Central memory CD8-positive, alpha-beta T cell (primary cell): Measurements from ENCODE around the gene PIK3R2.

Experiments used
- ATAC-seq: fragments of 150-1000 bp; cut with Tn5 transposase; replicated peaks from 2 replicates; pipeline ENCODE4 v1.10.0; 2022; ENCODE audit warnings: mild to moderate bottlenecking, moderate FRiP score, moderate number of reproducible peaks; ENCODE audit not compliant: poor library complexity, severe bottlenecking; ENCODE audit errors: extremely low read depth
- DNase-seq, 2 donors: peaks; one replicate each; pipeline ENCODE4 v3.0.0; 2021; ENCODE audit warnings: low spot score in 2 of 2
- H3K27ac Mint-ChIP-seq: one replicate; pipeline ENCODE4 v1.8.0; 2022; ENCODE audit warnings: low read depth, mild to moderate bottlenecking, moderate library complexity, mixed read lengths
- H3K27me3 Mint-ChIP-seq: one replicate; pipeline ENCODE4 v1.8.0; 2022; ENCODE audit warnings: mixed read lengths
- H3K36me3 Mint-ChIP-seq: one replicate; pipeline ENCODE4 v1.8.0; 2022; ENCODE audit warnings: mild to moderate bottlenecking, moderate library complexity, mixed read lengths; ENCODE audit not compliant: insufficient read depth
- H3K4me1 Mint-ChIP-seq: one replicate; pipeline ENCODE4 v1.8.0; 2022; ENCODE audit warnings: mixed read lengths
- H3K4me3 Mint-ChIP-seq: one replicate; pipeline ENCODE4 v1.8.0; 2022; ENCODE audit warnings: mild to moderate bottlenecking, moderate library complexity, mixed read lengths
- H3K9me3 Mint-ChIP-seq: one replicate; pipeline ENCODE4 v1.8.0; 2022; ENCODE audit warnings: mixed read lengths

PIK3R2 gene

DNA sequence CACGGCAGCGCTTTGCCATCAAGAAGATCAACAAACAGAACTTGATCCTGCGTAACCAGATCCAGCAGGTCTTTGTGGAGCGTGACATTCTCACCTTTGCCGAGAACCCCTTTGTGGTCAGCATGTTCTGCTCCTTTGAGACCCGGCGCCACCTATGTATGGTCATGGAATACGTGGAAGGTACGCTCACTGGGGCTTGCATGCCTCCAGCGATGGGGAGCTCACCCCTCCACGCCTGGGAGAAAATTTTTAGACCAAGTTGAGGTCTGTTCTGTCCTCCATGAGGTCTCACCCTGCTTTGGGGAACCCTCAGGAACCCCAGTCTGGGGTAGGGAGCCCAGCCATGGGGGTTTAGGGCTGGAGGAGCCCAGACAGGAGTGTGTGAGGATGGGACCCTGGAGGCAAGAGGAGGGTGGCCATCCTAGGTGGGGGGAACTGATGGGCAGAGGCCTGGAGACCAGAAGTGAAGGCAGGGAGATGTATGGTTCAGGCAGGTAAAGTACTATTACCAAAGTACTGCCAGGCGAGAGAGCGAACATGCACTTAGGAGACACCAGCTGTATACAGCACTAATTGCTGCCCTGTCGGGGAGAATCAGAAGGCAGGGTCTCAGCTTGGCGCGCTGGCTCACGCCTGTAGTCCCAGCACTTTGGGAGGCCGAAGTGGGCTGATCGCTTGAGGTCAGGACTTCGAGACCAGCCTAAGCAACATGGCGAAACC, 22.3 kb upstream of the PIK3R2 start:
- ATAC-seq: no peak
- H3K27ac Mint-ChIP-seq: no peak overlapping the region
- DNase-seq: no peak
- no peaks in the 10 kb centered on the region for H3K9me3 Mint-ChIP-seq
- H3K27me3 Mint-ChIP-seq: no peaks in the 10 kb centered on the region
- H3K36me3 Mint-ChIP-seq: peaks cover 51% of the 10 kb centered on the region
- peaks cover 14% of the 10 kb centered on the region for H3K4me1 Mint-ChIP-seq
- no peak overlapping the region for H3K4me3 Mint-ChIP-seq

DNA sequence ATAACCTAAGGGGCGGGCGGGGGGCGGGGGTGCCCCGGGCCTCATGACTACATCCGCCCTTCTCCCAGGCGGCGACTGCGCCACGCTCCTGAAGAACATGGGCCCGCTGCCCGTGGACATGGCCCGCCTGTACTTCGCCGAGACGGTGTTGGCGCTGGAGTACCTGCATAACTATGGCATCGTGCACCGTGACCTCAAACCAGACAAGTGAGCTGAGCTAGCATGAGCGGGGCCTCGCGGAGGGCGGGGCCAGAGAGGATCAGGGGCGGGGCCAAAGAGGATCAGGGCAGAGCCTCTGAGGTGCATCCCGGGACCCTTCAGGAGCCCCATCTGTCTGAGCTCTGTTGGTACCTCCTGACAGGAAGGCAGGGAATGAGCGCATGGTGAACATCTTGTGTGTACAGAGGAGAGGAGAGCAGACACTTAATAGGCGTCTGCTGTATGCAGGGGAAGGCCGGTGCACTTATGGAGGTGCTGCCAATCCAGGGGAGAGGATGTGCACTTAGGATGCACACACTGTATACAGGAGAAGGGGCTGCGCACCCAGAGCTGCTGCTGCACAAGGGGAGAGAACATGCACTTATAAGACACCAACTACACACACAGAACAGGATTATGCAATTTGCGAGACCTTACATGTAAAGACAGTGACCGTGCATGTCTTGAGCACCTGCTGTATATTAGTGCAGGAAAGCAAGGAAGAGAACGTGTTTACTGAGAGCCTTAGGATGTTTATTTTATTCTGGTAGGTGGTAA, 20.9 kb upstream of the PIK3R2 start:
- no peaks in the 10 kb centered on the region for H3K27me3 Mint-ChIP-seq
- H3K36me3 Mint-ChIP-seq: peaks cover 53% of the 10 kb centered on the region
- H3K4me1 Mint-ChIP-seq: peaks cover 9% of the 10 kb centered on the region
- DNase-seq (no peak), ATAC-seq (no peak)
- H3K9me3 Mint-ChIP-seq: no peaks in the 10 kb centered on the region
- H3K4me3 Mint-ChIP-seq: no peak overlapping the region
- no peak overlapping the region for H3K27ac Mint-ChIP-seq

DNA sequence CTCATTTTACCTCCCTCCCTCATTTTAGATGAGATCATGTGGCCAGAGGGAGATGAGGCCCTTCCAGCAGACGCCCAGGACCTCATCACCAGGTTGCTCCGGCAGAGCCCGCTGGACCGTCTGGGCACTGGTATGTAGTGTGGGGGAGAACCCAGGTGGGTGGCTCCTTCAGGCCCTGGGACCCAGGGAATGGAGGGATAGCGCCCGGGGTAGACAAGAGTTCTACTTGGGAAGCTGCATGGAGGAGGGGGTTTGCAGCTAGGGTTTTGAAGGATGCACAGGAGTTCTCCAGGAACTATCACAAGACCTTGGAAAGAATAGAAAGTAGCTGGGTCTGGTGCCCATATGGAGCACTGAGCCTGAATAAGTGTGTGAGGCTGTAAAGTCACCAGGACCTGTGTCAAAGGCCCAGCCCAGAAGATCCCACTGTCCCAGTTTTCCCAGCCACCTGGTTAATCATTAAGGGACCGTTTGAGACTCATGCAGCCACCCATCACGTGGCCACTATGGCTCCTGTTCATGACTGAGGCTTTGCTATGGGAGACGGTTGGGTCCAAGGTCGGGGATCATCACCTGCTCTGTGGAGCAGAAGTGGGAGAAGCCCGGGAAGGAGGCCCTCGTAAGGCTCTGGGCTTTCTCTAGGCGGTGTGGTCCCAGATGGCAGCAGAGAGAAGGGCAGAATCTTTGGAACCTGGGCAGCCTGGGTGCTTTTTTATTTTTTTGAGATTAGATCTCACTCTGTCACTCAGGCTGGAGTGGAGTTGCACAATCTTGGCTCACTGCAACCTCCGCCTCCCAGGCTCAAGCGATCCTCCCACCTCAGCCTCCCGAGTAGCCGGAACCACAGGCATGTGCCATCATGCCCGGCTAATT, 17.0 kb upstream of the PIK3R2 start:
- no peak overlapping the region for H3K27ac Mint-ChIP-seq
- no peaks in the 10 kb centered on the region for H3K27me3 Mint-ChIP-seq
- peaks cover 53% of the 10 kb centered on the region for H3K36me3 Mint-ChIP-seq
- no peak overlapping the region for H3K4me3 Mint-ChIP-seq
- ATAC-seq (no peak), DNase-seq (no peak)
- H3K4me1 Mint-ChIP-seq: no peaks in the 10 kb centered on the region
- H3K9me3 Mint-ChIP-seq: no peaks in the 10 kb centered on the region

DNA sequence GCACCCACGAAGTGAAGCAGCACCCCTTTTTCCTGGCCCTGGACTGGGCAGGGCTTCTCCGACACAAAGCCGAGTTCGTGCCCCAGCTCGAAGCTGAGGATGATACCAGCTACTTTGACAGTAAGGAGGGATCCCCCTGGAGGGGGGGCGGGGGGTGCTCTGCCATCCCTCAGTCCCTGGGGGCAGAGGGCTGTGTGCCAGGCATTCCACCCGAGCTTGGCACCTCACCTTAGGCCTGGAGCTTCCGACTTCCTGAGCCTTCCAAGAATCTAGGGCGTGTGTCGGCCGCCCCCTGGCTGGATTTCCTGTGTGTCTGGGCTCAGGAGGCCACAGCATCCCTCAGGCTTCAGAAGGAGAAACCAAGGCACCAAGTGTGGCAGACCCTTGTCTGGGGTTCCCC, 15.7 kb upstream of the PIK3R2 start:
- H3K27ac Mint-ChIP-seq: no peak overlapping the region
- no peaks in the 10 kb centered on the region for H3K4me1 Mint-ChIP-seq
- no peak overlapping the region for H3K4me3 Mint-ChIP-seq
- H3K27me3 Mint-ChIP-seq: no peaks in the 10 kb centered on the region
- H3K9me3 Mint-ChIP-seq: no peaks in the 10 kb centered on the region
- ATAC-seq (no peak), DNase-seq (no peak)
- H3K36me3 Mint-ChIP-seq: peaks cover 58% of the 10 kb centered on the region

DNA sequence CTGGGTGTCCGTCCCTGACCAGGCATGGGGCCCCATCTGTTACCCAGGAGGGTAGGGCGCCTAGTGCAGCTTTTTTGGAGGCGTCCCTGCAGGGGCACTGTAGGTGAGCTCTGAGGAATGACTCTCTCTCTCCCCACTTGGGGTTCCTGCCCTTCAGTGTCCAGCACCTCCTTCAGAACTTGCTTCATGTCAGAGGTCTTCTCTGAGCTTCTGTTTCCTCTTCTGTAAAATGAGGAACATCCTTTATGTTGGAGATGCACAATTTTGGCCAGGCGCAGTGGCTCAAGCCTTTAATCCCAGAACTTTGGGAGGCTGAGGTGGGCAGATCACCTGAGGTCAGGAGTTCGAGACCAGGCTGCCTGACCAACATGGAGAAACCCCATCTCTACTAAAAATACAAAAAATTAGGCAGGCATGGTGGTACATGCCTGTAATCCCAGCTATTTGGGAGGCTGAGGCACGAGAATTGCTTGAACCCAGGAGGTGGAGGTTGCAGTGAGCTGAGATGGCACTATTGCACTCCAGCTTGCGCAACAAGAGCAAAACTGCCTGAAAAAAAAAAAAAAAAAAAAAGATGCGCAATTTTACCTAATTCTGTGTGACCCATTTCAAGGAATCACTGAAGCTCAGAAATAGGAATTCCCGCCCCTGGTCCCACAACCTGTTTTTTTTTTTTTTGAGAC, 15.2 kb upstream of the PIK3R2 start:
- ATAC-seq (no peak), DNase-seq (no peak)
- H3K27me3 Mint-ChIP-seq: no peaks in the 10 kb centered on the region
- no peak overlapping the region for H3K27ac Mint-ChIP-seq
- no peaks in the 10 kb centered on the region for H3K4me1 Mint-ChIP-seq
- peaks cover 56% of the 10 kb centered on the region for H3K36me3 Mint-ChIP-seq
- H3K4me3 Mint-ChIP-seq: no peak overlapping the region
- no peaks in the 10 kb centered on the region for H3K9me3 Mint-ChIP-seq

- H3K4me1 Mint-ChIP-seq: no peaks in the 10 kb centered on the region
- no peaks in the 10 kb centered on the region for H3K9me3 Mint-ChIP-seq
- H3K27ac Mint-ChIP-seq: no peak overlapping the region
- DNase-seq (no peak), ATAC-seq (no peak)
- no peaks in the 10 kb centered on the region for H3K27me3 Mint-ChIP-seq
- H3K4me3 Mint-ChIP-seq: no peak overlapping the region
- peaks cover 55% of the 10 kb centered on the region for H3K36me3 Mint-ChIP-seq
Measured at GRCh38 chr19:18140473-18140872, 12.5 kb upstream of the PIK3R2 start.

DNA sequence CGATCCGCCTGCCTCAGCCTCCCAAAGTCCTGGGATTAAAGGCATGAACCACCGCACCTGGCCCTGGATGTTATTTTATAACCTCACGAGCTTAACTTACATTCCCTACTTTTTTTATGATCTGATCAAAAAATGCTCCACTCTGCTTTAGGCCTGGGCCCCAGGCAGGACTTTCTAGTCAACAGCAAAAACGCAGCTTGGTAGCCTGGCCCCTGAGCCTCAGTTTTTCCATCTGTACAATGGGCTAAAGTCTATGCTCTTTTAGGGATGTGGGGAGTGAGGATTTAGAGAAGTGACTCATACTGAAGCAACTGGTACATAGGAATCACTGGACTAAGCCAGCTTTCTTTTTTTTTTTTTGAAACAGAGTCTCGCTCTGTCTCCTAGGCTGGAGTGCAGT, 11.9 kb upstream of the PIK3R2 start:
- peaks cover 59% of the 10 kb centered on the region for H3K36me3 Mint-ChIP-seq
- H3K27me3 Mint-ChIP-seq: no peaks in the 10 kb centered on the region
- DNase-seq (no peak), ATAC-seq (no peak)
- no peak overlapping the region for H3K27ac Mint-ChIP-seq
- no peaks in the 10 kb centered on the region for H3K9me3 Mint-ChIP-seq
- H3K4me3 Mint-ChIP-seq: no peak overlapping the region
- no peaks in the 10 kb centered on the region for H3K4me1 Mint-ChIP-seq

- peaks cover 8% of the 10 kb centered on the region for H3K4me1 Mint-ChIP-seq
- no peaks in the 10 kb centered on the region for H3K9me3 Mint-ChIP-seq
- ATAC-seq: no peak
- H3K4me3 Mint-ChIP-seq: no peak overlapping the region
- DNase-seq: no peak
- H3K27me3 Mint-ChIP-seq: no peaks in the 10 kb centered on the region
- H3K36me3 Mint-ChIP-seq: peaks cover 58% of the 10 kb centered on the region
- H3K27ac Mint-ChIP-seq: no peak overlapping the region
Measured at GRCh38 chr19:18143902-18144301, 9.1 kb upstream of the PIK3R2 start.

DNA sequence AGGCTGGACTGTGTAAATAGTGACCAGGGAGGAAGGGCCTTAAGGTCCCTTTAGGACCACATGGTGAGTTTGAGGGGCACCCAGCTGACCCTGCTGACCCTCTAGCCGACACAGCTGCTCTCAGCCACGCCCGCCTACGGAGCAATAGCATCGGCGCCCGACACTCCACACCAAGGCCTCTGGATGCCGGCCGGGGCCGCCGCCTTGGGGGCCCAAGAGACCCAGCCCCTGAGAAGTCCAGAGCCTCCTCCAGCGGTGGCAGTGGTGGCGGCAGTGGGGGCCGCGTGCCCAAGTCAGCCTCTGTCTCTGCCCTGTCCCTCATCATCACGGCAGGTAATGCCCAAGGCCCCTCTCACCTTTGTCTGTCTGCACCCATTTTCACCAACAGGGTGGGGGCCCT, 8.6 kb upstream of the PIK3R2 start:
- H3K4me3 Mint-ChIP-seq: no peak overlapping the region
- H3K27me3 Mint-ChIP-seq: no peaks in the 10 kb centered on the region
- no peaks in the 10 kb centered on the region for H3K9me3 Mint-ChIP-seq
- peaks cover 54% of the 10 kb centered on the region for H3K36me3 Mint-ChIP-seq
- H3K27ac Mint-ChIP-seq: no peak overlapping the region
- H3K4me1 Mint-ChIP-seq: peaks cover 8% of the 10 kb centered on the region
- ATAC-seq (no peak), DNase-seq (no peak)

GRCh38 chr19:18144906-18145305, 8.1 kb upstream of the PIK3R2 start:
- Mint-ChIP-seq H3K4me3 (no peak overlapping the region), H3K27me3 (no peaks in the 10 kb centered on the region), H3K27ac (no peak overlapping the region), H3K4me1 (peaks cover 8% of the 10 kb centered on the region), H3K9me3 (no peaks in the 10 kb centered on the region), H3K36me3 (peaks cover 51% of the 10 kb centered on the region)
- ATAC-seq (no peak), DNase-seq (no peak)

DNA sequence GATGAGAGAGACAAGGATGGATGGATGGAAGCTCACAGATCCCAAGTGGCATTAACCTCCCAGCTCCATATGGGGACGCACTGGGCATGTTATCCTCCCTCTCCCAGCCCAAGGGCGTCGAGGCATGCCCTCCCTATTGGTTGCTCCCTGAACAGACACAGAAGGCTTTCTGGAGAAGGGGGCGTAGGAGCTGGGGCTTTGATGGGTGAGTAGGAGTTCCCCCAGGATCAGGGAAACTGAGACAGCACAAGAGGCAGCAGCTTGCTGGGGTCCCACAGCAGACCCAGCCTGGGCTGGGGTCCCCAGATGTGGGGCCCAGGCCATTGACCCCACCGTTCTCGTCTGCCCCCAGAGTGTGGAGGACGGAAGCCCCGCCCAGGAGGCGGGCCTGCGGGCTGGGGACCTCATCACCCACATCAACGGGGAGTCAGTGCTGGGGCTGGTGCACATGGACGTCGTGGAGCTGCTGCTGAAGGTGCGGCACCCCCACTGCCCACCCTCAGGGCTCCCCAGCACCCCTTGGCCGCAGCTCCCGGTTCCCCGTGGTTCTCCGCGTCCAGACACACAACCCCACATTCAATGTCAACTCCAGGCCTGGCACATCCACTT, 7.5 kb upstream of the PIK3R2 start:
- no peak for ATAC-seq
- no peak overlapping the region for H3K27ac Mint-ChIP-seq
- H3K9me3 Mint-ChIP-seq: no peaks in the 10 kb centered on the region
- H3K36me3 Mint-ChIP-seq: peaks cover 50% of the 10 kb centered on the region
- peaks cover 8% of the 10 kb centered on the region for H3K4me1 Mint-ChIP-seq
- H3K27me3 Mint-ChIP-seq: no peaks in the 10 kb centered on the region
- no peak for DNase-seq
- H3K4me3 Mint-ChIP-seq: no peak overlapping the region

DNA sequence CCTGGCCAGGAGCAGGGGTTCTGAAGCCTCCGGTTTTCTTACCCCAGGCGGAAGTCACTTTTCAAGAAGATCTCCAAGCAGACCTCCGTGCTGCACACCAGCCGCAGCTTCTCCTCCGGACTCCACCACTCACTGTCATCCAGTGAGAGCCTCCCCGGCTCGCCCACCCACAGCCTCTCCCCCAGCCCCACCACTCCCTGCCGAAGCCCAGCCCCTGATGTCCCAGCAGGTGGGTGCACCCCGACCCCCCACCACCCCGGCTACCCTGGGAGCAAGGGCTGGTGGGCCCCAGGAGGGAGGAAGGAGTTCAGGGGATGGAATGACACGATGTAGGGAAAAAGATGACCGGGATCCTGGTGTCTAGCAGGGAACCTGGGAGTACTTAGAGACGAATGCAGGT, 5.6 kb upstream of the PIK3R2 start:
- peak overlapping the region; percentile 65 for H3K27ac Mint-ChIP-seq
- no peaks in the 10 kb centered on the region for H3K27me3 Mint-ChIP-seq
- H3K9me3 Mint-ChIP-seq: no peaks in the 10 kb centered on the region
- H3K4me3 Mint-ChIP-seq: no peak overlapping the region
- peaks cover 12% of the 10 kb centered on the region for H3K4me1 Mint-ChIP-seq
- DNase-seq: no peak
- H3K36me3 Mint-ChIP-seq: peaks cover 41% of the 10 kb centered on the region
- ATAC-seq: no peak
